Activated naive CD8-positive, alpha-beta T cell treated with anti-CD3 and anti-CD28 coated beads, Interleukin-2, amount 10 ng/mL, durations not matched to agents 7 days and 5 days (primary cell): ENCODE data around the gene ADM2. TPM values are rescaled to one million over a fixed set of nuclear protein-coding genes. Genes with fewer than 3 reads are reported as not detected.

ENCODE experiments used
- ATAC-seq: fragments of 150-1000 bp; cut with Tn5 transposase; one replicate; pipeline ENCODE4 v1.10.0; 2021; ENCODE audit warnings: low read depth, moderate library complexity
- POLR2A ChIA-PET: fragments of 350-600 bp; sonication (Branson Sonifier 250); formaldehyde crosslinking; loops from one replicate; lab custom pipeline; 2021; ENCODE audit warnings: antibody characterized with exemption; lab: Charles Lee
- DNase-seq: peaks from one replicate; pipeline ENCODE4 v3.0.0; 2021
- H3K27ac Mint-ChIP-seq: one replicate; pipeline ENCODE4 v1.8.0; 2022; ENCODE audit warnings: mild to moderate bottlenecking, mixed read lengths
- H3K27me3 Mint-ChIP-seq: one replicate; pipeline ENCODE4 v1.8.0; 2022; ENCODE audit warnings: mild to moderate bottlenecking, moderate library complexity, mixed read lengths
- H3K36me3 Mint-ChIP-seq: one replicate; pipeline ENCODE4 v1.8.0; 2021; ENCODE audit warnings: mild to moderate bottlenecking, mixed read lengths
- H3K4me1 Mint-ChIP-seq: one replicate; pipeline ENCODE4 v1.8.0; 2021; ENCODE audit warnings: mixed read lengths
- H3K4me3 Mint-ChIP-seq: one replicate; pipeline ENCODE4 v1.8.0; 2022; ENCODE audit warnings: mild to moderate bottlenecking, moderate library complexity, mixed read lengths
- H3K9me3 Mint-ChIP-seq: one replicate; pipeline ENCODE4 v1.8.0; 2021; ENCODE audit warnings: mixed read lengths
- total RNA-seq, 2 experiments: library from RNA; stranded (reverse); gene quantifications; one replicate each; pipeline ENCODE4 v1.2.3, GENCODE V29; 2021

Gene ADM2
- total RNA-seq, 2 experiments from 2014 or later: 6.5 to 6.7 TPM

- DNase-seq (no peak), ATAC-seq (no peak)
- Mint-ChIP-seq H3K36me3 (peaks cover 12% of the 10 kb centered on the region), H3K4me3 (no peak overlapping the region), H3K27me3 (no peaks in the 10 kb centered on the region), H3K9me3 (no peaks in the 10 kb centered on the region), H3K27ac (peak overlapping the region; percentile 28), H3K4me1 (peaks cover 11% of the 10 kb centered on the region)
- POLR2A ChIA-PET: interaction anchor here (0.6 to 1.2 kb wide), 2 partner anchors 8 to 151 kb away, joined by 4 to 5 read pairs; no protein-coding TSS in a partner anchor
Observed at GRCh38 chr22:50452649-50453048, 28.7 kb upstream of the ADM2 start.

DNA sequence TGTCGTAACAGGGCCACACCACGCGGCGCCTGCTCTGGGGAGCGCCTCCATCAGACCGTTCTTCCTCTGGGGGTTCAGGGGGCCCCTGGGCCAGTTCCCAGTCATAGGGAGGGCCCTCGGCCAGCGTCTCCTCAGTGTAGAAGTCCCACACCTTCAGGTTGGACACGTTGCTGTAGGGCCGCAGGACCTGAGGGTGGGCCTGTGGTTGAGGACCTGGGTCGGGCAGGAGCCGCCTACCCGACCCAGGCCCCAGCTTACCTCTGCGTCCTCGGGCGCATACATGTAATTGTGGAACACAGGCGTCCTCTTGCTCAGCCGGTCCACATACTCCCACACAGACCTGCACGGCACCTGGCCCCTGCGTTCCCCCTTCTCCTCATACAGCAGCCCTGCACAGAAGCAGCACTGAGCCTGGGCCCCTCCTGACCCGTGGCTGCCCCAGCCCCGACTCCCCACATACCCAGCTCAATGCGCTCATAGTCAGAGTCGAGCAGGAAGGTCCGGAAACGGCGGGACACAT lies 26.7 kb upstream of the ADM2 start:
- ATAC-seq: no peak
- Mint-ChIP-seq H3K36me3 (peaks cover 9% of the 10 kb centered on the region), H3K27ac (no peak overlapping the region)

GRCh38 chr22:50455201-50455600 lies 26.1 kb upstream of the ADM2 start:
- ATAC-seq (no peak), DNase-seq (no peak)
- POLR2A ChIA-PET: interaction anchor here (0.6 to 2.5 kb wide), 2 partner anchors 14 to 72 kb away, joined by 5 to 13 read pairs; no protein-coding TSS in a partner anchor
- H3K4me1 Mint-ChIP-seq: peaks cover 4% of the 10 kb centered on the region
- H3K27ac Mint-ChIP-seq: no peak overlapping the region
- no peaks in the 10 kb centered on the region for H3K9me3 Mint-ChIP-seq
- H3K27me3 Mint-ChIP-seq: no peaks in the 10 kb centered on the region
- no peak overlapping the region for H3K4me3 Mint-ChIP-seq
- peaks cover 8% of the 10 kb centered on the region for H3K36me3 Mint-ChIP-seq

More for the DNA sequence above, 26.7 kb upstream of the ADM2 start:
- Mint-ChIP-seq H3K9me3 (no peaks in the 10 kb centered on the region), H3K4me1 (peaks cover 7% of the 10 kb centered on the region), H3K27me3 (no peaks in the 10 kb centered on the region), H3K4me3 (no peak overlapping the region)
- no peak for DNase-seq
- POLR2A ChIA-PET: interaction anchor here (0.6 to 2.5 kb wide), 2 partner anchors 15 to 73 kb away, joined by 5 to 13 read pairs; no protein-coding TSS in a partner anchor

- Mint-ChIP-seq H3K27me3 (no peaks in the 10 kb centered on the region), H3K36me3 (peaks cover 6% of the 10 kb centered on the region), H3K9me3 (no peaks in the 10 kb centered on the region), H3K4me1 (peaks cover 1% of the 10 kb centered on the region), H3K27ac (no peak overlapping the region), H3K4me3 (no peak overlapping the region)
- DNase-seq (no peak), ATAC-seq (no peak)
- POLR2A ChIA-PET: interaction anchor here (1.1 to 2.5 kb wide), 2 partner anchors 13 to 29 kb away, joined by 3 to 13 read pairs; no protein-coding TSS in a partner anchor
Observed at GRCh38 chr22:50456026-50456425, 25.3 kb upstream of the ADM2 start.

DNA sequence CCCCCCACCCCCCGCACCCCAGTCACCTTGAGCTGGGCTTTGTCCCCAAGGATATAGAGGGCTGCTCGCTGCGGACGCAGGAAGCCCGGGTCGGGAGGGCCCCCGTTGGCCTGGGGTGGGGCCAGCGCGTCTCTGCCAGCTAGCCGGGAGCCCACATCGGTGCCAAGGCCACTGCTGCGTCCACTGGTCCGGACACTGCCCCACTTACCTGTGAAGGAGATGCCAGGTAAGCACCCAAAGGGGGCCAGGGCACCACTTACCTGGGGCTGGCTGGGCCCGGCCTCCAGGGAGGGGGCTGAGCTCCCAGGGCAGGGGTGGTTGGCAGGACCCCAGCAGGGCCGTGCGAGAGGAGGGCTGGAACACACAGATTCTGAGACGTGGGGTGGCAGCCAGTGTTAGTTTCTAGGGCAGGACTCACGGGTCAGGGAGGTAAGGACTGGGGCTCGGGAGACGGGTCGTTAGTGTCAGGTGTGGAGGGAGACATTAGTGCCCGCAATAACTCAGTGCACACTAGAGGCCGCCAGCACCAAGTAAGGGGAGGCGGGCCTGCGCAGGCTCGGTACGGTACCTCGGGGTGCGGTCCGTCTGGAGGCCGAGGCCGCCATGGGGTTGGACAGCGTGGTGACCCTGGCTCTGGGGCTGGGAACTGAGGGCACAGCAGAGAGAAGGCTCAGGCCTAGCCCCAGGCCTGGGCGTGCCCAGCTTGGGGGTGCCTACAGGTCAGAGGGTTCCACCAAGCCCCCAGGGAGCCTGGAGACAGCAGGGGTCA lies 24.7 kb upstream of the ADM2 start:
- Mint-ChIP-seq H3K9me3 (no peaks in the 10 kb centered on the region), H3K36me3 (peaks cover 6% of the 10 kb centered on the region), H3K27ac (peak overlapping the region; percentile 45), H3K4me1 (peaks cover 1% of the 10 kb centered on the region), H3K4me3 (no peak overlapping the region), H3K27me3 (no peaks in the 10 kb centered on the region)
- POLR2A ChIA-PET: interaction anchor here (0.5 to 2.5 kb wide), 4 partner anchors 12 to 36 kb away, joined by 3 to 13 read pairs (median 4); no protein-coding TSS in a partner anchor
- DNase-seq (no peak), ATAC-seq (peak; percentile 41)

DNA sequence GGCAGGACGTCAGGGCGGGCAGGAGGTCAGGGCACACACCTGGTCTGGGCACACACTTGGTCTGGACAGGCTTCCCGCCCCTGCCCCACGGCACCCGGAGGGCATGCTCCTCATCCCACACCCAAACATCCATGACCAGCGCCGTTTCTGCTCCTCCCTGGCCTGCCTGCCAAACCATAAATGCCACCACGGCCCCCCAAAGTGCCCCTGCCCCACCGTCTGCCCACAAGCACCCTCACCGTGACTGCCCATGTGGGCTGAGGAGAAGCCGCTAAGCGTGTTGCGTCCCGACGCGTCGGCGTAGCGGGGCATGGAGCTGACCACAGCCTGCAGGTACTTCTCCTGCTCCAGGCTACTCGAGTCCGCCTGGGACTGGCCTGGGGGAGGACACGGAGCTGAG lies 22.3 kb upstream of the ADM2 start:
- POLR2A ChIA-PET: no interaction called here
- Mint-ChIP-seq H3K4me1 (no peaks in the 10 kb centered on the region), H3K27me3 (no peaks in the 10 kb centered on the region), H3K9me3 (no peaks in the 10 kb centered on the region), H3K27ac (no peak overlapping the region), H3K36me3 (peaks cover 10% of the 10 kb centered on the region), H3K4me3 (no peak overlapping the region)
- ATAC-seq (no peak), DNase-seq (no peak)

GRCh38 chr22:50459496-50460140 lies 21.7 kb upstream of the ADM2 start:
- H3K27me3 Mint-ChIP-seq: no peaks in the 10 kb centered on the region
- POLR2A ChIA-PET: no interaction called here
- no peak overlapping the region for H3K27ac Mint-ChIP-seq
- no peaks in the 10 kb centered on the region for H3K4me1 Mint-ChIP-seq
- ATAC-seq (no peak), DNase-seq (no peak)
- H3K4me3 Mint-ChIP-seq: no peak overlapping the region
- peaks cover 13% of the 10 kb centered on the region for H3K36me3 Mint-ChIP-seq
- H3K9me3 Mint-ChIP-seq: no peaks in the 10 kb centered on the region

DNA sequence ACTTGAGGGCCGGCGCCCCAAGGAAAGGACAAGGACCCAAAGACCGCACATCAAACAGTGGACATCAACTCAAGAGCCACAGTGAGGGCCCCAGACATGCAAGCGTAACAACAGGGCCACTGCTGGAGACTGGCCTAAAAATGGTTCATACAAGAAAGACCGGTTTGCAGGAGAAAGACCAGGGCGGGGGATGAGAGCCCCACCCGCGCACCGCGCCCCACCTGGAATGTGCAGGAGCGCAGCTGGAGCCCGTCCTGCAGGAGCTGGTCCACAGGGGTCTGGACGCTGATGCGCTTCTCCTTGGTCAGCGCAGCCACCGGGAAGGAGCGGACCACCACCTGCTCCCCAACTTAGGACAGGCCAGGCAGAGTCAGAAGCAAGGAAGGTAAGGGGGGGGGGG lies 20.4 kb upstream of the ADM2 start:
- no peak for DNase-seq
- H3K27me3 Mint-ChIP-seq: no peaks in the 10 kb centered on the region
- no peaks in the 10 kb centered on the region for H3K9me3 Mint-ChIP-seq
- POLR2A ChIA-PET: no interaction called here
- H3K27ac Mint-ChIP-seq: no peak overlapping the region
- ATAC-seq: no peak
- H3K36me3 Mint-ChIP-seq: peaks cover 11% of the 10 kb centered on the region
- no peaks in the 10 kb centered on the region for H3K4me1 Mint-ChIP-seq
- H3K4me3 Mint-ChIP-seq: no peak overlapping the region

GRCh38 chr22:50461536-50461935 lies 19.8 kb upstream of the ADM2 start:
- POLR2A ChIA-PET: no interaction called here
- ATAC-seq (no peak), DNase-seq (no peak)
- Mint-ChIP-seq H3K9me3 (no peaks in the 10 kb centered on the region), H3K36me3 (peaks cover 15% of the 10 kb centered on the region), H3K4me3 (no peak overlapping the region), H3K27me3 (no peaks in the 10 kb centered on the region), H3K27ac (no peak overlapping the region), H3K4me1 (peaks cover 2% of the 10 kb centered on the region)

DNA sequence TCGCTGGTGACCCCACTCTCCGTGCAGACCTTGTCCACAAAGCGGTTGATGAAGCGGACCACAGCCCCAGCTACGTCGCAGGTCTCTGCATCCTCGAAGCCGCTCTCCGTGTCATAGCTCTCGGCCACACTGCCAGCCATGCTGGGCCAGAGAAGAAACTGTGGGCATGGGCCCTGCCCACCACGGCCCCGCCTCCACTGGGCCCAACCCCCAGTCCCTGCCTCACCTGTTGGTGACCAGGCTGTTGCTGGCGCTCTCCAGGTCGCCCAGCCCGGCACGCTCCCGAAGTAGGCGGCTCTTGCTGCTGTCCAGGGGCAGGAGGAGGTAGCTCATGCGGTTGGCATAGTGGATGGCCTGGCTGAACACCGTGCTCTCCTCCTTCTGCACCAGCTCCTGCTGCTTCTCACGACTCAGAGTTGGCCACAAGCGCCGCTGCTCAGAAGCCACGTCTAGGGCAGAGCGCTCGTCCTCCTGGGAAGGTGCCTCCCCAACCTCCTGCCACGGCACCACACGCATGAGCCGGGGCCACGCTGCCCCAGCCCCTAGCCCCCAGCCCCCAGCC lies 19.3 kb upstream of the ADM2 start:
- H3K27ac Mint-ChIP-seq: no peak overlapping the region

GRCh38 chr22:50463188-50463900 lies 18.0 kb upstream of the ADM2 start:
- DNase-seq: no peak
- Mint-ChIP-seq H3K9me3 (no peaks in the 10 kb centered on the region), H3K4me1 (peaks cover 9% of the 10 kb centered on the region), H3K27ac (no peak overlapping the region), H3K4me3 (no peak overlapping the region), H3K27me3 (no peaks in the 10 kb centered on the region), H3K36me3 (peaks cover 19% of the 10 kb centered on the region)
- POLR2A ChIA-PET: interaction anchor here (1.0 kb wide), 1 partner anchor 18 kb away, joined by 3 read pairs; no protein-coding TSS in a partner anchor
- ATAC-seq: no peak

More for the DNA sequence above, 19.3 kb upstream of the ADM2 start:
- Mint-ChIP-seq H3K27me3 (no peaks in the 10 kb centered on the region), H3K36me3 (peaks cover 20% of the 10 kb centered on the region), H3K9me3 (no peaks in the 10 kb centered on the region), H3K4me3 (no peak overlapping the region), H3K4me1 (peaks cover 7% of the 10 kb centered on the region)
- POLR2A ChIA-PET: no interaction called here
- DNase-seq (no peak), ATAC-seq (no peak)

DNA sequence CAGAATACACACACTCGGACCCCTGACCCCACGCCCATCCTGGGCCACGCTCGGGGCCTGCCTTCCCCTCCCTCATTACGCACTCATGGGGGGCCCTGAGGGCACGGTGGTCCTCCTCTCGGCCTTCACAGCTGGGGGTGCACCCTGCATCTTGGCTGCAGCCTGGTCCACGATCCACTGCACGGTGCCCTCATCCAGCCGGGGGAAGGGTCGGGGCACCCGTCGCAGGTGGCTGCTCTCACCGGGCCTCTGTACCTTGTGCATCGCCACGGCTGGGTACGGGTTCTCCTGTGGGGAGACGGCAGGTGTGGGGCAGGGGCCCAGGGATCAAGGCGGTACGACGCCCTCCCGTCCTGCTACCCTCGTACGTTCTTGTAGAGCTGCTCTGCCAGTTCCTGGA lies 16.9 kb upstream of the ADM2 start:
- DNase-seq (no peak), ATAC-seq (no peak)
- Mint-ChIP-seq H3K27ac (no peak overlapping the region), H3K36me3 (peaks cover 18% of the 10 kb centered on the region), H3K9me3 (no peaks in the 10 kb centered on the region), H3K4me1 (peaks cover 16% of the 10 kb centered on the region), H3K4me3 (no peak overlapping the region), H3K27me3 (no peaks in the 10 kb centered on the region)
- POLR2A ChIA-PET: interaction anchor here (1.6 to 2.0 kb wide), 2 partner anchors 9 to 61 kb away, joined by 4 read pairs; partner anchors contain the start of gene SCO2
